ENCODE data around the gene TMEM207.

Gene TMEM207

GRCh38 chr3:190448256-190448655 lies 1.4 kb downstream of the TMEM207 start:
- in situ Hi-C loops (cut with MboI; ENCODE audit: low sequenced_read_pairs, unreplicated experiment): no loop called here
- no peak for TF ChIP-seq CTCF (IDR thresholded peaks at IDR 0.05; ENCODE audit: borderline replicate concordance, control extremely low read depth, extremely low read depth, insufficient read depth, missing control alignments)
- no peak for DNase-seq (ENCODE audit: low spot score)

GRCh38 chr3:190446573-190447279 lies 3.0 kb downstream of the TMEM207 start:
- no peak for TF ChIP-seq CTCF (IDR thresholded peaks at IDR 0.05; ENCODE audit: borderline replicate concordance, control extremely low read depth, extremely low read depth, insufficient read depth, missing control alignments)
- DNase-seq (ENCODE audit: low spot score): no peak
- in situ Hi-C loops (cut with MboI; ENCODE audit: low sequenced_read_pairs, unreplicated experiment): no loop called here

- DNase-seq (ENCODE audit: low spot score): no peak
- in situ Hi-C loops (cut with MboI; ENCODE audit: low sequenced_read_pairs, unreplicated experiment): no loop called here
- no peak for TF ChIP-seq CTCF (IDR thresholded peaks at IDR 0.05; ENCODE audit: borderline replicate concordance, control extremely low read depth, extremely low read depth, insufficient read depth, missing control alignments)
Observed at GRCh38 chr3:190444576-190445145, 5.0 kb downstream of the TMEM207 start.

GRCh38 chr3:190444006-190444405 lies 5.7 kb downstream of the TMEM207 start:
- no peak for TF ChIP-seq CTCF (IDR thresholded peaks at IDR 0.05; ENCODE audit: borderline replicate concordance, control extremely low read depth, extremely low read depth, insufficient read depth, missing control alignments)
- in situ Hi-C loops (cut with MboI; ENCODE audit: low sequenced_read_pairs, unreplicated experiment): no loop called here
- DNase-seq (ENCODE audit: low spot score): no peak

GRCh38 chr3:190443257-190443656 lies 6.4 kb downstream of the TMEM207 start:
- in situ Hi-C loops (cut with MboI; ENCODE audit: low sequenced_read_pairs, unreplicated experiment): no loop called here
- TF ChIP-seq CTCF (IDR thresholded peaks at IDR 0.05; ENCODE audit: borderline replicate concordance, control extremely low read depth, extremely low read depth, insufficient read depth, missing control alignments): no peak
- no peak for DNase-seq (ENCODE audit: low spot score)

- in situ Hi-C loops (cut with MboI; ENCODE audit: low sequenced_read_pairs, unreplicated experiment): no loop called here
- DNase-seq (ENCODE audit: low spot score): no peak
- no peak for TF ChIP-seq CTCF (IDR thresholded peaks at IDR 0.05; ENCODE audit: borderline replicate concordance, control extremely low read depth, extremely low read depth, insufficient read depth, missing control alignments)
Observed at GRCh38 chr3:190442240-190442639, 7.5 kb downstream of the TMEM207 start.
